Germinal center (tissue), 1 donor: ENCODE measurements around the gene SNRPB.
"Not testable (repeated sequence)": the region's sequence is repeated elsewhere in the genome, so short reads cannot be mapped to it uniquely, and the experiment has no call there.

Experiments used
- DNase-seq: peaks from one replicate; pipeline ENCODE4 v3.0.0; 2012; ENCODE audit warnings: mixed read lengths, low spot score

Gene SNRPB

DNA sequence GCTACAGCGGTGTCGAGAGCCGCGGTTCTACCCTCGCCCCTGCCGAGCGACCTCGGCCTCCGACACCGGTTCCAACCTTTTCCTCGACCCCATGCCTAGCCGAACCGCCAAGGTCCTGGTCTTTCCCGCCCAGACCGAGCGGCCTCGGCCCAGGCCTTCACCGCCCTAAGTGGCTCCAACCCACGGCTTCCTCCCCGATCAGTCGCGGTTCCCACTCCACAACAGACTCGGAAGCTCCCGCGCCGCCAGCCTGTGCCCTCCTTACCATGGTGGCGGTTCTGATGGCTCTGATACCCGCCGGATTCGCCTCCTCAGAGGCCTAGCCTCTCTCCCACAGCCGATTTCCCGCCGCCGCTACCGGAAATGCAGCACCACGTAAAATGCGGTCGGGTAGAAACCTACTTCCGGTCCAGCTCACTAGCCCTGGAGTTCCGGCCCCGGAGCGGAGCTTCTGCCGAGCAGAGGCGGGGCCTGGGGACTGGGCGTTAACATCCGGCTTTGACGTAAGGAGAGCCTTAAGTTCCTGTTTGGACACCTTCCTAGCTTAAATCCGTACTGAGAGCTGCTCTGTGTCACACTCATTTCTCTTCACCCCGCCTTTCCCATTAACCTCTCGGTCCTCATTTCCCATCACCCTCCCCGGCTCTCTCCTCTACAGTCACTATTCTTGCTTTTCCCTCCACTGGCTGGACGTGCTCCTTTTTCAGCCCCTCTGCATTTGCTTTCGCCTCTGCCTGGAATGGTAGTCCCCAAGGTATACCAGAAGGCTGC is at the start of gene SNRPB:
TSS of gene SNRPB (minus strand) at position 367 of the 771 bp plus-strand sequence. CDS start at position 268, 99 bp downstream.
- peak; percentile 95 for DNase-seq

DNA sequence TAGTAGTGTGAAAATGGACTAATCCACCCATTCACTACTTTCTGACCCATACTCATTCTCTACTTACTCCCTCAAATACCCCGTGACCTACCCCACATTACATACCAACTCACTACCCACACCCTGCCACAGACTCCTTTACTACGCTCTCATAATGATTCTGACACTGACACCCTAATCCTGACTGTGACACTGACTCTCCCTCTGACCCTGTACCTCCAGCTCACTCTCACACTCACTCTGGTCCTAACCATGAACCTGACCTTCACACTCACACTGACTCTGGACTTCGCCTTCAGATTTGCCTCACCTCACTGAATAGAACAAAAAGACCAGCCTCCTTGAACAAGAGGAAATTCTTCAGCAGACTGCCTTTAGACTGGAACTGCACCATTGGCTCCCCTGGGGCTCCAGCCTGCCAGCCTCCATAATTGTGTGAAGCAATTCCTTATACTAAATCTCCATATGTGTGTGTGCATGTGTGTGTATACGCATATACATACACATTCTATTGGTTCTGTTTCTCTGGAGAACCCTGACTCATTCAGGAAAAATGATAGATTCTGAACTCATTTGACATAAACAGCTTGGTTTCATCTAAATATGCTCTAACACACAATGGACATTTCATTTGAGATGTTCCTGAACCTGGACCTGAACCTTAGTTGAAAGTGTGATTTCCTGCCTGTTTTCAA is 48.7 kb upstream of the SNRPB start:
- DNase-seq: no peak

DNA sequence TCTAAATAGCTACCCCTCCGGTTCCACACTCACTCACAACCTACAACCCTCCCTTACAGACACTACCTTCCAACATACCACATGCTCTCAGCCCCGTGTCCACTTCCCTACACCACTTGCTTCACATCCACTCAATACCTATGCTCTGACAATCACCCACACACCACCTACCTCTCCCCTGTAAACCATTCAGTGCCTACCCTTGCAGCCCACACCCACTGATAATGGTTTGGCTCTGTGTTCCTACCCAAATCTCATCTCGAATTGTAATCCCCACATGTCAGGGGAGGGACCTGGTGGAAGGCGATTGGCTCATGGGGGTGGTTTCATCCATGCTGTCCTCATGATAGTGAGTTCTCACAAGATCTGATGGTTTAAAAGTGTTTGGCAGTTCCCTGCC is 48.0 kb upstream of the SNRPB start:
- no peak for DNase-seq

DNA sequence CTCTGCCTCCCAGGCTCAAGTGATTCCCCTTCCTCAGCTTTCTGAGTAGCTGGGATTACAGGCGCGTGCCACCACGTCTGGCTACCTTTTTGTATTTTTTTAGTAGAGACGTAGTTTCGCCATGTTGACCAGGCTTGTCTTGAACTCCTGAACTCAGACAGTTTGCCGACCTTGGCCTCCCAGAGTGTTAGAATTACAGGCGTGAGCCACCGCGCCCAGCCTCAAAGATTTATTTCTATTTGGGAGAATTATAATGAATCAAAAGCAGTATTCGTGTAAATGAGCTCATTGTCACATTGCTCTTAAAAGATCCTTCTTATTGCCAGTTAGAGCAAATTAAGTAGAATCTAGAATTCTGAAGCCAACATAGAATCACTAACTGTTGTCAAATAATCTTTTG is 47.5 kb upstream of the SNRPB start:
- DNase-seq: no peak

DNA sequence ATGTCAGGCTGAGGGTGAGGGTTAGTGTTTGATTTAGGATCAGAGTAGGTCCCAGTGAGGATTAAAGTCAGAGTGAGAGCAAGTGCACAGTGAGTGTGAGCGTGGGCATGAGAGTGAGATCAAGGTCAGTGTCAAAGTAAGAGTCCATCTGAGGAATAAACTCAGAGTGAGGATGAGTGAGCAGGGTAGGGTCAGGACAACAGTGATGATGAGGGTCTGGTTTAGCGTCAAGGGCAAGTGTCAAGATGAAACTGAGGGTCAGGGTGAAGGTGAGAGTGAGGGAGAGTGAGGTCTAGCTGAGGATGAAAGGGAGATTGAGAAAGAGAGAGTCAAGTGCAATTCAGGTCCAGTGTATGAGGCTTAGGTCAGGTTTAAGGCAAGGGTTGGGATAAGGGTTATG is 45.8 kb upstream of the SNRPB start:
- no peak for DNase-seq

DNA sequence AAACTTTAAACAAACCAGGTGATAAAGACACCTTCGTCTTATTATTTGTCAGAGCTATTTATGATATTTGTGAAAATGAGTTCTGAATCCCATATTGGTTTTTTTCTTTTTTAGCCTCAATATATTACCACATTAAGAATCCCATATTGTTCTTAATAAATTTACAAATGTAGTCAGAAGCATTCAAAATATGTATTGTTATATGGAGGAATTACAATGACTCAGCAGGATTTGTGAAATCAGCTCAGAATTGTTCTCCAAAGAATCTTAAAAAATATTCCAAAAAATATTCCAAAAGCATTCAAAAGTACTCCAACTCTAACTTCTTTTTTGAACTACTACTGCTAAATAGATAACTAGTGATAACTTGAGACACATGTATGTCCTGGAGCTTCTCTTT is 44.6 kb upstream of the SNRPB start:
- DNase-seq: no peak

DNA sequence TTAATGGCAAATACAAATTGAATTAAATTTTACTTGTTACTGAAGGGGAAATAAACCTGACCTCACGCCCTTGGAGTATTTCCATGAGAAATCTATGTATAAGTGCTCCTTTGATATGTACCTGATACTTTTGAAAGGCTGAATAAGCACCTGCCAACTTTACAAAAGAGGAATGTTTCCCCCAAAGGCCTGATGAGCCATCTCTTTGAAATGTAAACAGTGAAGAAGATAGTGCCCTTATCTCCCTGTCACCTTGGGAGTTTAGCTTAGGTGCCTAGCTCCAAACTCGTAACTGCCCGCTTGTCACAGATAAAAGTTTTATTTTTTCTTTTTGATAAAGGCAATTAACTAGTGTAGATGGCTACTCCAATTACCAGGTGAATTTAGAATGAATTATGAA is 39.2 kb upstream of the SNRPB start:
- DNase-seq: no peak

DNA sequence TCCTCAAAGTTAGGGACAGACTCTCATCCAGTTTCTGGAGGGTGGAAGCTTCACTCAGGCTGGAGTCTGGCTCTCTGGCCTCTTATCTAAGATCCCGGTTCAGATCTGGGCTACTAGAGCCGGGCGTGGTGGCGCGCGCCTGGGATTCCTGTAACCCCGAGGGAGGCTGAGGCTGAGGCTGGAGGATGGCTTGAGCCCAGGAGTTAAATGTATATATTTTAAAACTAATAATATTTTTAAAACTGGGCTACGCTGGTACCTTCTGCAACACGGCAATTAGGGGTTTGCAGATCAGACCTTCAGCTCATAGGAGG is 38.8 kb upstream of the SNRPB start:
- no peak for DNase-seq

DNA sequence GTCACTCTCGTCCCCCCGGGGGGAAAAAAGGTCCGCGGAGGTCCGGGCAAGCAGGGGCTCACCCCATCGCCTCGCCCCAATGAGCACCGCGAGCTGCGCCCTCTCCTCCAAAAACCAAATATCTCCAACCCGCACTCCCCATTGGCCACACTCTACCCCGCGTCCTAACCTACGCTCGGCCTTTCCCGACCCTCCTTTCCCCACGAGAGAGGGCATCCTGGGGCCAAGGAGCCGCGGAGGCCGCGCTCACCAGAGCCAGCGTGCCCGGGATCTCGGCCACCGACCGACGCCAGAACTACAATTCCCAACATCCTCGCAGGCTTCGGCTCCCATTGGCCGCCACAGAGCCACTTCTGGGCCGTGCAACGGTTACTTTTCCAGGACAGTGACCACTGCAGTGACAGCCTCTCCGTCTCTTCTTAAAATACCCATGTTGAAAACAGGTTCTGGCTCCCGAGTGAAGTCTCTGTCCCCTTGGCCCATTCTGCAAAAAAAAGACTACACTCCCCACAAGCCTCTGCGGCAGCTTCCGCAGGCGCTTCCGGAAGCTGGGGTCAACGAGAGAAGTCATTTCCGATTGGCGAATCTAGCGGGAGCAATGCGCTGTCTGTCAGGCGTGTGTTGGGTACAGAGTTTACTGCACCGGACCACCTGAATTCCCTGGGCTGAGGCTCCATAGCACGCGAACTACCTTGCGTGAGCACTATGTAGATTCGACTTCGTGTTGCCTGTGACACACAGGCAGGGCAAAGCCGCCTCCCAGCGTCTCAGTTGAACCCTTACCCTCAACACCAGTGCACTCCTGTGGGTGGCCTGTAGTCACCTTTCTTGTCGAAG is 38.3 kb upstream of the SNRPB start, which contains the start of gene ZNF343:
TSS of gene ZNF343 (minus strand) at position 285 of the 837 bp plus-strand sequence. CDS start 15,020 bp downstream, outside the sequence.
- DNase-seq: peak; percentile 89

DNA sequence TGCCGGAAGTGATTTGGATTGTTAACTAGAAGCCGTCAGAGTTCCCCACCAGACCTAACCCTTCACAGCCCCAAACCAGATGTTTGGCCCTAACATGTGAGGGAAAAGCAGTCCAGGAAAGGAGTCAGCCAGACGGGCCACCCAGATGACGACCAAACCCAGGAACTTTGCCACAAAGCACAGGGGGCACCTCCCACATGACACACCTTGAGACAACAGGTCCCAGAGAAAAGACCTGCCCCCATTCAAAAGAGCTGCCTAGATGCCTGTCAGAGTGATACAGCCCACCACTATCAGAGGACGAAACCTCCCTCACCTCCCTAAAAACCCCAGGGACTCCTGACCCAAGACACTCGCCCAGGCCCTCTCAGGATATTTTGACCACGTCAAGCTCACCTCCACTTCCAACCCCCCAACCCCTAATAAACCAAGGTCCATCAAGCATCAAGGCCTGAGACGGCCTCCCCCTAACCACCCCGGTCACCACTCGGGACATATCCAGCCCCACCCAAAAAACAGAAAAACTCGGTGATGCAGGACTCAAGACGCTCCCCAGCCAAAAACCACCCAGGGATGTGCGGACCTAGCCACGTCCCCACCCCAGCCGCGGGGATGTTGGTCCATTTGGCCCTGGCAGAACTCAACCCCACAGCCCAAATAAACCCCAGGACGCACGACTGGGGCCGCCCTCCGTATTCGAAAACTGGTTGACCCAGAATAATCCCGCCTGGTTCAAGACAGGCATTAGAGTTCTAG is 37.5 kb upstream of the SNRPB start:
- peak; percentile 33 for DNase-seq

DNA sequence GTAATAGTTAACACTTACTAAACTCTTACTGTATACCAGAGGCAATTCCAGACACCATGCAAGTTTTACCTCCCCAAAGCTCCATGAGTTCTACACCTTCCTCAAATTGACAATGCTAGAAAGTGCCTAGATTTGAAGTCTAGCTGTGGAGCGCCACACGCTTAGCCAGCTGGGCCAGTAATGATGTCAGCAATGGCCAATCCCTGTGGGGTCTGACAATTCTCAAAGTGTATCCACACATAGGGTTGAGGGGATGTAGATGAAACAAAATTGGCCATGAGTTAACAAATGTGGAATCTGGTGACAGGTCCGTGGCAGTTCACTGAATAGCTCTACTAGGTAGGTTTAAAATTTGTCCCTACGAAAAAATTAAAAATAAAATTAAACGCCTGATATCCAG is 36.9 kb upstream of the SNRPB start:
- no peak for DNase-seq

DNA sequence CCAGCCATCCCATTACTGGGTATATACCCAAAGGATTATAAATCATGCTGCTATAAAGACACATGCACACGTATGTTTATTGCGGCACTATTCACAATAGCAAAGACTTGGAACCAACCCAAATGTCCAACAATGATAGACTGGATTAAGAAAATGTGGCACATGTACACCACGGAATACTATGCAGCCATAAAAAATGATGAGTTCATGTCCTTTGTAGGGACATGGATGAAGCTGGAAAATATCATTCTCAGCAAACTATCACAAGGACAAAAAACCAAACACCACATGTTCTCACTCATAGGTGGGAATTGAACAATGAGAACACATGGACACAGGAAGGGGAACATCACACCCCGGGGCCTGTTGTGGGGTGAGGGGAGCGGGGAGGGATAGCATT is 35.8 kb upstream of the SNRPB start:
- DNase-seq: not testable (repeated sequence)

DNA sequence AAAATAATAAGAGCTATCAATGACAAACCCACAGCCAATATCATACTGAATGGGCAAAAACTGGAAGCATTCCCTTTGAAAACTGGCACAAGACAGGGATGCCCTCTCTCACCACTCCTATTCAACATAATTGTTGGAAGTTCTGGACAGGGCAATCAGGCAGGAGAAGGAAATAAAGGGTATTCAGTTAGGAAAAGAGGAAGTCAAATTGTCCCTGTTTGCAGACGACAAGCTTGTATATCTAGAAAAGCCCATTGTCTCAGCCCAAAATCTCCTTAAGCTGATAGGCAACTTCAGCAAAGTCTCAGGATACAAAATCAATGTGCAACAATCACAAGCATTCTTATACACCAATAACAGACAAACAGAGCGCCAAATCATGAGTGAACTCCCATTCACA is 34.2 kb upstream of the SNRPB start:
- not testable (repeated sequence) for DNase-seq

DNA sequence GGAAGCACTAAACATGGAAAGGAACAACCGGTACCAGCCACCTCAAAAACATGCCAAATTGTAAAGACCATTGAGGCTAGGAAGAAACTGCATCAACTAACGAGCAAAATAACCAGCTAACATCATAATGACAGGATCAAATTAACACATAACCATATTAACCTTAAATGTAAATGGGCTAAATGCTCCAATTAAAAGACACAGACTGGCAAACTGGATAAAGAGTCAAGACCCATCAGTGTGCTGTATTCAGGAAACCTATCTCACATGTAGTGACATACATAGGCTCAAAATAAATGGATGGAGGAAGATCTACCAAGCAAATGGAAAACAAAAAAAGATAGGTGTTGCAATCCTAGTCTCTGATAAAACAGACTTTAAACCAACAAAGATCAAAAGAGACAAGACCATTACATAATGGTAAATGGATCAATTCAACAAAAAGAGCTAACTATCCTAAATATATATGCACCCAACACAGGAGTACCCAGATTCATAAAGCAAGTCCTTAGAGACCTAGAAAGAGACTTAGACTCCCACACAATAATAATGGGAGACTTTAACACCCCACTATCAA is 32.3 kb upstream of the SNRPB start:
- not testable (repeated sequence) for DNase-seq

DNA sequence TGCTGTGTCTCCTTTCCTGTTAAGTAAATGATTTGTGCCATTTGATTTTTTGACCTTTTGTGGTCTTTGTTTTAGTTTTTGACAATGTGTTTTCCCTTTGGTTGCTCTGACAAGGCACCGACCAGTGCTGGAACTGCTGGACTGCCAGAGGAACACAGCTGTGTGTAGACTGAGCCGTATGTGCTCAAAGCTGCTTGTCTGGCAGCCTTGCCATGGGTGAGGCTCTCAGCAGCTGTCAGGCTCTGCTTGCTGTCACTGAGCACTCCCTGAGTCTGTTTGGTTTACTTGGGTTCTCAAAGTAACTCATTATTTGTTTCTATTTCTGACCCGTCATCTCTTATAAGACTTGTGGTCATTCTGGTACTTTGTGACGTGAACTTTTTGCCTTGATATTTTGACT is 15.1 kb upstream of the SNRPB start:
- DNase-seq: no peak

DNA sequence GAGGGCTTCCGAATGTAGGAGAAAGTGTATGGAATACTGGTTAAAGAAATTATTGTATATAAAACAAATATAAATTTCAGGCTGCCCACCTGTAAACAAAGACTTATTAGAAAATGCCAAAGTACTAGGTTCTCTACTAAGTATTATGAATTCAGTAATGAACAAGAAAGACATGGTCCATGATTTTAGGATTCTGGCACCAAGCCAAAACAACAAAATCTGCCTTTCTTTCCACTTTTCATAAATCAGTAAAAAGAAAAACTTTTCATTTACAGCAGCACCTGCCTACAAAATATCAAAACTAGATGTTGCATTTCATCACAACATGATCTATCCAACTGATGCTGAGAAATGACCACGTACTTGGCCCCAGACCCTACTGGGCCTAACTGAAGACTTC is 14.5 kb upstream of the SNRPB start:
- DNase-seq: no peak

DNA sequence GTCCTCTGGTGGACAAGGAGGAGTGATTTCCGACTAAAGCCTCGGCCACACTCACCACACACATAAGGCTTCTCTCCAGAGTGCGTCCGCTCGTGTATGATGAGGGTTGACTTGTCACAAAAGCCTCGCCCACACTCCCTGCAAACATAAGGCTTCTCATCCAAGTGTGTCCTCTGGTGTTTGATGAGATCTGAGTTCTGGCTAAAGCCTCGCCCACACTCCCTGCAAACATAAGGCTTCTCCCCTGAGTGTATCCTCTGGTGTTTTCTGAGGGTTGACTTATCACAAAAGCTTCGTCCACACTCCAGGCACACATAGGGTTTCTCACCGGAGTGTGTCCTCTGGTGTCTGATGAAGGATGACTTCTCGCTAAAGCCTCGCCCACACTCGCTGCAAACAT is 12.9 kb upstream of the SNRPB start:
- no peak for DNase-seq

DNA sequence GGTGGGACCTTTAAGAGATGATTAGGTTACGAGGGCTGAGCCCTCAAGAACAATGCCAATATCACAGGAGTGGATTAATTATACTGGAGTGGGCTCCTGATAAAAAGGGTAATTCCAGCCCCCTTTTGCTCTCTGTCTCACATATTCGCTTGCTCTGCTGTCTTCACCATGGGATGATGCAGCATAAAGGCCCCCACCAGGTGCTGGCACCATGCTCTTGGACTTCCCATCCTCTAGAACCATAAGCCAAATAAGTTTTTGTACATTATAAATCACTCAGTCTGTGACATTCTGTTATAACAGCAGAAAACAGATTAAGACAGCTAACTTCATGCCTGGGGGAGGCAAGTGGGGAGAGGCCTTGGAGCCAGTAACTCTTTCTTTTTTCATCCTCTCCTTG is 9.8 kb upstream of the SNRPB start:
- DNase-seq: no peak

DNA sequence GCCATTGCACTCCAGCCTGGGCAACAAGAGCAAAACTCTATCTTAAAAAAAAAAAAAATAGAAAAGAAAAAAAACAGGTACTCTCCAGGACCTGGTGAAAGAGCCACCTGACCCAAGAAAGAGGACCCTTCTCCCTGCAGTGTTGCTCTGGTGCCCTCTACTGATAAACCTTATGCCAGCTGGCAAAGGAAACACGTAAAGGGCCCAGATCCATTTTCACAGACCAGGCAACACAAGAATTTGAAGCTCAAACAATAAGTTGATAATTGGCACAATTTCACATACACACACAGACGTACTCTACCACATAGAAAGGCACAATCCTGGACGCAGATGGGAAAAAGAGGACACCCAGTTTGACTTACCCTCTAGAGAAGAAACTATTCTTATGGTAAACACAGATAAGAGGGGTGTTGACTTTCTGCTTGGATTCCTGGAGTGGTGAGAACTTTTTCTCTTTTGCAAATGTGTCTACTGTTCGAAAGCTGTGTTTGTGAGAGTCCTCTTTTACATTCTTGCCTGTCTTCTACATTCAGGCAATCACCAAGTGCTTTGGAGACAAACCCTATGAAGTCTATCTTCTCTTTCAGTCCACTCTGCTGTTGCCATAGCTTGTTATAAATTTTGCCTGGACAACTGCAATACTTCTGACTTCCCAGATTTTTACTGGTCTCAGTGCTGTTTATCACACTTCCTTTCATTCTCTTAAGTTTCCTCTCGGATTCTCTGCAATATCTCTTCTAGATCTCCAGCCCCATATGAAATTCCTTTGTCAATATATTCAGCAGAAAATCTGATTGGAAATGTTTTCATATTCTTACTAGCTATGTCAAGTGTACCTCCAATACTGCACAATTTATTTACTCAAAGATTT is 6.4 kb upstream of the SNRPB start:
- no peak for DNase-seq

DNA sequence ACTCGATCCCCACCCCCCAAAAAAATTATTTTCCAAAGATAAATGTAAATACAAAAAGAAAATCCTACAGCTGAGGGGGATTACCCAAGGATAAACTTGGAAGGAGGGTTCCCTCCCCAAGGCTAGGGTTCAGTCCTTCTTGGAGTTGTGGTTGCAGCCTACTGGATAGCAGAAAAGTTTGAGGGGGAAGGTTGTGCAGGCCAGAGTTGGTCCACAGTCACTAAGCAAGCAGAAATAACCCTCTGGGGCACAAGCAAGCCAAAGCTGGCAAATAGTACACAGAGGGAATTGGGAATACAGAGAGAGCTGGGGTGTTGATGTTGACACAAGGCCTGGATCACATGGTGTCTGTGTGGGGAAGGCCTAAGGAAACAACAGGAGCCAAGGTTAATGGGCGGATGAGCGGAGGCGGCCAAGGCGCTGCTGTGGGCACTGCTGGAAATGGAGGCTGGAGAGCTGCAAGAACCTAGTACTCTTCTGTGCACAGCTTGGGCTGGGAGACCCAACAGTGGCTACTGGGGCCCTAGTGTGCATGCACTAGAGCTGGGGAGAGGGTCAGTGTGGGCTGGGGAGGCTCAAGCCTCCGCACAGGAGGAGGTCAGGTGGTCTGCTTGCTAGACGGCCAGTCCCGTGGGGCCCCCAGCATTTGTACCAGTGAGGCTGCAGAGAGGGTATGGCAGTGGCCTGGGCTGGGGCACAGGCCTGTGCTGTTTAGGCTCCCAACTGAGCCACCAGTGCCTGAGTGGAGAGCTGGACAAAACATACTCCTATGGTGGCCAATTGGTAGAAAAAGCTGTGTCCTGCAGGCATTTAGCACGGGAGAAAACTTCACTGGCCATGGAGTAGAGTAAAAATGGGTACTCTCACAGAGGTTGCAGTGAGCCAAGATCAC is 5.5 kb upstream of the SNRPB start:
- DNase-seq: no peak
